CD4-positive, alpha-beta T cell treated with Interleukin-10 for 1 hour (primary cell): ENCODE results near the gene ABCC5.
A peak's percentile ranks its signal among the peaks of the same experiment; 100 is the strongest.
"Not testable (repeated sequence)": the region's sequence is repeated elsewhere in the genome, so short reads cannot be mapped to it uniquely, and the experiment has no call there.

Experiments
- DNase-seq: peaks from one replicate; pipeline ENCODE4 v3.0.0-alpha.2; 2020

Gene ABCC5

GRCh38 chr3:184015381-184016019, 2.2 kb downstream of the ABCC5 start:
- DNase-seq, result no peak

- DNase-seq, result no peak
These were observed 5.5 kb downstream of the ABCC5 start for GRCh38 chr3:184011937-184012889.

GRCh38 chr3:184011230-184011876, 6.3 kb downstream of the ABCC5 start:
- no peak for DNase-seq

GRCh38 chr3:184008161-184008560, 9.5 kb downstream of the ABCC5 start:
- no peak for DNase-seq

- not testable (repeated sequence) for DNase-seq
These were observed 10.4 kb downstream of the ABCC5 start for GRCh38 chr3:184007143-184007813.

GRCh38 chr3:184005941-184006507, 11.7 kb downstream of the ABCC5 start:
- peak; percentile 3 for DNase-seq

GRCh38 chr3:184004476-184004875, 13.2 kb downstream of the ABCC5 start:
- no peak for DNase-seq

- no peak for DNase-seq
These were observed 14.3 kb downstream of the ABCC5 start for GRCh38 chr3:184003187-184003967.

GRCh38 chr3:184002469-184002868, 15.2 kb downstream of the ABCC5 start:
- DNase-seq, result no peak

GRCh38 chr3:184001761-184002160, 15.9 kb downstream of the ABCC5 start:
- no peak for DNase-seq

GRCh38 chr3:183991403-183991802, 26.3 kb downstream of the ABCC5 start:
- DNase-seq, result no peak

- DNase-seq, result no peak
These were observed 29.4 kb downstream of the ABCC5 start for GRCh38 chr3:183988216-183988790.

GRCh38 chr3:183987000-183987600, 30.6 kb downstream of the ABCC5 start:
- DNase-seq, result no peak

- DNase-seq, result no peak
These were observed 32.6 kb downstream of the ABCC5 start for GRCh38 chr3:183984749-183985729.

GRCh38 chr3:183984127-183984740, 33.5 kb downstream of the ABCC5 start:
- DNase-seq, result no peak

GRCh38 chr3:183981990-183982644, 35.6 kb downstream of the ABCC5 start:
- DNase-seq, result no peak

GRCh38 chr3:183980403-183980802, 37.3 kb downstream of the ABCC5 start:
- no peak for DNase-seq

GRCh38 chr3:183975981-183976662, 41.6 kb downstream of the ABCC5 start:
- no peak for DNase-seq
